K562 (cell line): Measurements from ENCODE around the gene RPUSD2.

ENCODE experiments used
- CREM ChIP-seq: IDR thresholded peaks from 2 replicates; pipeline ENCODE4 v1.6.1; 2014; ENCODE audit warnings: antibody characterized with exemption, low read depth
- ERF ChIP-seq: fragments of 450-650 bp; formaldehyde crosslinking; IDR thresholded peaks from 2 replicates; pipeline ENCODE4 v1.4.0; 2020; ENCODE audit warnings: mild to moderate bottlenecking, mixed read lengths
- NFIC ChIP-seq: fragments of 450-650 bp; IDR thresholded peaks from 2 replicates; pipeline ENCODE4 v1.6.1; 2017; ENCODE audit warnings: mild to moderate bottlenecking, inconsistent platforms
- RBM15 ChIP-seq: fragments of 200-400 bp; formaldehyde crosslinking; IDR thresholded peaks from 2 replicates; pipeline ENCODE4 v1.6.1; 2018; ENCODE audit warnings: mild to moderate bottlenecking, low read length, moderate library complexity; ENCODE audit not compliant: insufficient read depth
- SMAD3 ChIP-seq: fragments of 450-650 bp; formaldehyde crosslinking; conservative IDR thresholded peaks from 2 replicates; pipeline ENCODE4 v1.4.0; 2020; ENCODE audit warnings: mild to moderate bottlenecking
- SREBF2 ChIP-seq: sonication (generic); formaldehyde crosslinking; IDR thresholded peaks from 2 replicates; pipeline ENCODE4 v1.4.0; 2020; ENCODE audit warnings: mild to moderate bottlenecking, missing genetic modification reagents
- TEAD4 ChIP-seq, 2 experiments: sonication (generic) in 1 of 2; formaldehyde crosslinking in 1 of 2; IDR thresholded peaks; 2 replicates each; pipeline versions ENCODE4 v1.6.1 to v1.8.0; 2012 to 2022; ENCODE audit warnings: borderline replicate concordance in 1 of 2, inconsistent platforms in 1 of 2, low read length in 1 of 2, mild to moderate bottlenecking in 1 of 2, missing genetic modification reagents in 1 of 2
- ZBTB43 ChIP-seq: sonication (generic); formaldehyde crosslinking; IDR thresholded peaks from 2 replicates; pipeline ENCODE4 v1.8.0; 2023; ENCODE audit warnings: mild to moderate bottlenecking, missing genetic modification reagents
- TF ChIP-seq, protein P1 (sequence below): fragments of 250-450 bp; sonication (Bioruptor Pico); IDR thresholded peaks from 2 replicates; pipeline ENCODE4 v1.6.1; 2021; ENCODE audit warnings: mild to moderate bottlenecking
- TF ChIP-seq, protein P2 (sequence below): sonication (generic); formaldehyde crosslinking; IDR thresholded peaks from 2 replicates; pipeline ENCODE4 v1.8.0; 2022; ENCODE audit warnings: mild to moderate bottlenecking, low read depth, missing genetic modification reagents

DNA sequence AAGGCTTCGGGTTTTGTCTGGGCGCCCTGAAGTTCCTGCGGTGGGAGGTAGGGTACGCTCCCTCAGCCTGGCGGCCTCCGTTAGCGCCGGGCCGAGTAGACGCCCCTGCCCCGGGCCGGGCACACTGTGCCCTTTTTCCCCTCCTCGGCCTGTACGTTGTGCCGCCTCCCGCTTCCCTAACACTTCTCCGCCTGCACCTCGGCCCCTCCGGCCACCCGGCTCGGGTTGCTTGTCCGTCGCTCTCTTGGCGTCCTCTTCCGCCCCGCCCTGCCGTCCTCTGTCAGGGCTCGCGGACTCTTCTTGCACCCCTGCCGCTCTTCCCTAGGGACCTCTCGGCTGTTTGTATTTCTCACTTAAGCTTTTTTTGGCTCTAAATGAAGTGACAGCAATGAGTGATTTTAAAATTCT lies 25.3 kb downstream of the RPUSD2 start:
- no peak for TF ChIP-seq ZBTB43 (CRISPR knock-in tag)
- TF ChIP-seq, protein P1, sequence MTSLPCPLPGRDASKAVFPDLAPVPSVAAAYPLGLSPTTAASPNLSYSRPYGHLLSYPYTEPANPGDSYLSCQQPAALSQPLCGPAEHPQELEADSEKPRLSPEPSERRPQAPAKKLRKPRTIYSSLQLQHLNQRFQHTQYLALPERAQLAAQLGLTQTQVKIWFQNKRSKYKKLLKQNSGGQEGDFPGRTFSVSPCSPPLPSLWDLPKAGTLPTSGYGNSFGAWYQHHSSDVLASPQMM (CRISPR knock-in tag) = no peak
- no peak for TF ChIP-seq SMAD3
- TF ChIP-seq NFIC = no peak
- no peak for TF ChIP-seq SREBF2
- peak; percentile 71 for TF ChIP-seq CREM
- TF ChIP-seq, protein P2, sequence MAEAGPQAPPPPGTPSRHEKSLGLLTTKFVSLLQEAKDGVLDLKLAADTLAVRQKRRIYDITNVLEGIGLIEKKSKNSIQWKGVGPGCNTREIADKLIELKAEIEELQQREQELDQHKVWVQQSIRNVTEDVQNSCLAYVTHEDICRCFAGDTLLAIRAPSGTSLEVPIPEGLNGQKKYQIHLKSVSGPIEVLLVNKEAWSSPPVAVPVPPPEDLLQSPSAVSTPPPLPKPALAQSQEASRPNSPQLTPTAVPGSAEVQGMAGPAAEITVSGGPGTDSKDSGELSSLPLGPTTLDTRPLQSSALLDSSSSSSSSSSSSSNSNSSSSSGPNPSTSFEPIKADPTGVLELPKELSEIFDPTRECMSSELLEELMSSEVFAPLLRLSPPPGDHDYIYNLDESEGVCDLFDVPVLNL (CRISPR knock-in tag) = no peak
- no peak for TF ChIP-seq ERF (CRISPR knock-in tag)
- TF ChIP-seq TEAD4 (IDR thresholded peaks at IDR 0.05; ENCODE audit: low read length) = no peak
- TF ChIP-seq TEAD4 (CRISPR knock-in tag; IDR thresholded peaks at IDR 0.05; ENCODE audit: borderline replicate concordance) = no peak
- TF ChIP-seq RBM15 = no peak
